ENCODE measurements around the gene FGF1. TPM values are rescaled to one million over a fixed set of nuclear protein-coding genes. Genes with fewer than 3 reads are reported as not detected.

Gene FGF1
- polyA plus RNA-seq, 1 of the 3 experiments (the other 2 are of a cell fraction), result 5.3 TPM

GRCh38 chr5:142660196-142660595, 25.7 kb downstream of the FGF1 start:
- POLR2A ChIA-PET, result no interaction called here

More at GRCh38 chr5:142660196-142660595, 25.7 kb downstream of the FGF1 start:
- Histone ChIP-seq H3K4me3 (ENCODE audit: low read depth in 2 of 2, low read length in 1 of 2) (no peak overlapping the region), H3K36me3 (replicated peaks in 1 of 2; ENCODE audit: control insufficient read depth in 1 of 2, insufficient read depth in 2 of 2, low read length in 1 of 2) (no peaks in the 10 kb centered on the region), H3K4me1 (ENCODE audit: control insufficient read depth in 1 of 2, insufficient read depth in 2 of 2, low read depth in 1 of 2, low read length in 1 of 2) (peaks cover 2 to 4% of the 10 kb centered on the region in 2 experiments; a peak in 2 of 4 replicates), H3F3A (replicated peaks; ENCODE audit: insufficient read depth) (peaks cover 3% of the 10 kb centered on the region), H4K20me1 (ENCODE audit: insufficient read depth) (no peaks in the 10 kb centered on the region), H3K9ac (no peak overlapping the region), H3K79me2 (ENCODE audit: insufficient read depth) (no peaks in the 10 kb centered on the region), H3K27ac (ENCODE audit: low read depth in 2 of 2, low read length in 1 of 2) (no peak overlapping the region), H3K4me2 (no peak overlapping the region), H3K27me3 (ENCODE audit: insufficient read depth) (no peaks in the 10 kb centered on the region), H3K9me3 (no peaks in the 10 kb centered on the region), H3K9me2 (no peaks in the 10 kb centered on the region), H2AFZ (ENCODE audit: low read depth) (no peak overlapping the region)
- WGBS (ENCODE audit: low lambda C conversion rate), result 88% methylated on average over 6 of the region's 10 CpGs
- TF ChIP-seq SMC3 (IDR thresholded peaks at IDR 0.05; ENCODE audit: low read depth, low read length) (no peak), USF2 (IDR thresholded peaks at IDR 0.05; ENCODE audit: borderline replicate concordance, low read depth, low read length) (no peak), REST (IDR thresholded peaks at IDR 0.05; ENCODE audit: low read depth, low read length) (no peak), NFIC (IDR thresholded peaks at IDR 0.05; ENCODE audit: borderline replicate concordance) (no peak), USF1 (IDR thresholded peaks at IDR 0.05; ENCODE audit: borderline replicate concordance, low read depth) (no peak), GABPA (IDR thresholded peaks at IDR 0.05; ENCODE audit: low read depth) (no peak), EP300 (IDR thresholded peaks at IDR 0.05; ENCODE audit: borderline replicate concordance in 1 of 2, low read depth in 1 of 2, low read length in 1 of 2) (no peak), MXI1 (IDR thresholded peaks at IDR 0.05; ENCODE audit: low read depth, low read length) (no peak)
- CTCF ChIA-PET, result interaction anchor here (0.8 to 17.5 kb wide), 9 partner anchors 8 to 229 kb away, joined by 3 to 668 read pairs (median 6); no protein-coding TSS in a partner anchor
- DNase-seq, result no peak
